Thoracic aorta (tissue), 2 donors: ENCODE data around the gene PRSS21. TPM values are rescaled to one million over a fixed set of nuclear protein-coding genes. Genes with fewer than 3 reads are reported as not detected.

Experiments
- ATAC-seq: fragments of 150-250 bp; one replicate; pipeline ENCODE4 v1.8.0; 2017; ENCODE audit warnings: low read depth; ENCODE audit not compliant: insufficient number of reproducible peaks, low FRiP score
- DNase-seq: peaks from one replicate; pipeline ENCODE4 v3.0.0-alpha.2; 2020; ENCODE audit warnings: low spot score
- H3K27ac ChIP-seq, 2 donors: fragments of 200-600 bp; sonication (generic); 1 replicate in 1 of 2; 2 replicates in 1 of 2; pipeline ENCODE4 v1.5.1; 2016; ENCODE audit warnings: mild to moderate bottlenecking in 2 of 2, moderate library complexity in 2 of 2
- H3K27me3 ChIP-seq: fragments of 200-600 bp; sonication (generic); replicated peaks from 2 replicates; pipeline ENCODE4 v1.6.0; 2016; ENCODE audit warnings: mild to moderate bottlenecking; ENCODE audit not compliant: insufficient read depth
- H3K36me3 ChIP-seq: fragments of 200-600 bp; sonication (generic); one replicate; pipeline ENCODE4 v1.5.1; 2016
- H3K4me1 ChIP-seq, 2 donors: fragments of 200-600 bp; sonication (generic); 1 replicate in 1 of 2; 2 replicates in 1 of 2; pipeline versions ENCODE4 v1.5.1 to v1.6.0; 2016; ENCODE audit warnings: low read depth in 2 of 2, mild to moderate bottlenecking in 1 of 2; ENCODE audit not compliant: control insufficient read depth in 1 of 2
- H3K4me3 ChIP-seq: fragments of 200-600 bp; sonication (generic); 2 replicates; pipeline ENCODE4 v1.5.1; 2016; ENCODE audit warnings: mild to moderate bottlenecking
- H3K9me3 ChIP-seq: fragments of 200-600 bp; sonication (generic); 2 replicates; pipeline ENCODE4 v1.5.1; 2016
- CTCF ChIP-seq: fragments of 200-600 bp; sonication (generic); IDR thresholded peaks from one replicate; pipeline ENCODE4 v1.5.1; 2019; ENCODE audit warnings: antibody characterized with exemption
- total RNA-seq, 2 donors: library from RNA; depleted of rRNA; stranded (reverse); fragments of >200 nt; gene quantifications; one replicate each; pipeline versions ENCODE4 v1.1.0 to v1.2.3, GENCODE V29; 2016

The PRSS21 gene
- total RNA-seq, 2 donors from 2014 or later, result 0.54 TPM; not detected in 1

- no peaks in the 10 kb centered on the region for H3K4me1 ChIP-seq
- TF ChIP-seq CTCF, result no peak
- H3K4me3 ChIP-seq, result no peak overlapping the region
- H3K9me3 ChIP-seq, result no peaks in the 10 kb centered on the region
- DNase-seq, result no peak
- H3K36me3 ChIP-seq, result no peaks in the 10 kb centered on the region
- H3K27ac ChIP-seq, result no peak overlapping the region
- no peaks in the 10 kb centered on the region for H3K27me3 ChIP-seq
- ATAC-seq, result no peak
These were observed 1.7 kb upstream of the PRSS21 start for GRCh38 chr16:2815299-2815771.

GRCh38 chr16:2817340-2818271 lies 569 bp downstream of the PRSS21 start:
- H3K36me3 ChIP-seq, result no peaks in the 10 kb centered on the region
- ATAC-seq (no peak), DNase-seq (no peak)
- no peak overlapping the region for H3K4me3 ChIP-seq
- no peaks in the 10 kb centered on the region for H3K27me3 ChIP-seq
- TF ChIP-seq CTCF, result no peak
- no peaks in the 10 kb centered on the region for H3K4me1 ChIP-seq
- no peaks in the 10 kb centered on the region for H3K9me3 ChIP-seq
- H3K27ac ChIP-seq, result no peak overlapping the region

- H3K9me3 ChIP-seq, result no peaks in the 10 kb centered on the region
- DNase-seq (no peak), ATAC-seq (no peak)
- H3K27me3 ChIP-seq, result no peaks in the 10 kb centered on the region
- TF ChIP-seq CTCF, result no peak
- no peaks in the 10 kb centered on the region for H3K4me1 ChIP-seq
- H3K27ac ChIP-seq, result no peak overlapping the region
- H3K4me3 ChIP-seq, result no peak overlapping the region
- no peaks in the 10 kb centered on the region for H3K36me3 ChIP-seq
These were observed 1.3 kb downstream of the PRSS21 start for GRCh38 chr16:2818272-2818876.

GRCh38 chr16:2819179-2819938 lies 2.3 kb downstream of the PRSS21 start:
- TF ChIP-seq CTCF, result no peak
- Histone ChIP-seq H3K4me3 (no peak overlapping the region), H3K27ac (no peak overlapping the region), H3K4me1 (no peaks in the 10 kb centered on the region), H3K9me3 (no peaks in the 10 kb centered on the region), H3K27me3 (no peaks in the 10 kb centered on the region), H3K36me3 (no peaks in the 10 kb centered on the region)
- ATAC-seq, result no peak
- no peak for DNase-seq
